ENCODE results near the gene KCNQ1.

KCNQ1 gene

DNA sequence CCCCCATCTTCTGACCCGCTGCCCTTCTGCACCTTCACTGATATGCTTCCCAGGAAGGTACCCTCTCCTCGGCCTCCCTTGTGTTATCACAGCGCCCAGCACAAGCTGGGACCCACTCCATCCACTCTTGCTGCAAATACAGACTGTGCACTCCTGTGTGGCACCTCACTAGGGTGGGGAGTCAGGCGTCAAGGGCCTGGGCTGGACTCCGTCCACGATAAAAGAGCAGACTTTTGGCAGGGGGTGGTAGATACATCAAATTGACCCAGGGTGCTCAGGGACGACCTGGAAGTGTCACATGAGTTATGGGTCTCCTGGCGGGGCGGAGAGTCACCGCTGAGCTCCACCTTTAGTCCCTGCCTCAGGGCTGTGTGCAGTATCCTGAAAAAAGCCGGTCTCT, 1.4 kb upstream of the KCNQ1 start:
- no peaks in the 10 kb centered on the region for H3K79me2 ChIP-seq (ENCODE audit: insufficient read depth, low read length)
- no peaks in the 10 kb centered on the region for H3K9me3 ChIP-seq (ENCODE audit: insufficient read depth, low read depth, low read length)
- H3K36me3 ChIP-seq (ENCODE audit: insufficient read depth, low read length): no peaks in the 10 kb centered on the region
- H3K4me3 ChIP-seq (ENCODE audit: low read length, poor library complexity, severe bottlenecking): no peak overlapping the region
- no peak overlapping the region for H3K9ac ChIP-seq (ENCODE audit: low read depth, low read length, poor library complexity, severe bottlenecking)
- H2AFZ ChIP-seq (ENCODE audit: low read length): no peak overlapping the region
- no peaks in the 10 kb centered on the region for H4K20me1 ChIP-seq (ENCODE audit: insufficient read depth, low read length, poor library complexity, severe bottlenecking)
- H3F3A ChIP-seq (ENCODE audit: low read depth): no peaks in the 10 kb centered on the region
- TF ChIP-seq EZH2phosphoT487 (IDR thresholded peaks at IDR 0.05; ENCODE audit: borderline replicate concordance): no peak
- TF ChIP-seq, protein P1, sequence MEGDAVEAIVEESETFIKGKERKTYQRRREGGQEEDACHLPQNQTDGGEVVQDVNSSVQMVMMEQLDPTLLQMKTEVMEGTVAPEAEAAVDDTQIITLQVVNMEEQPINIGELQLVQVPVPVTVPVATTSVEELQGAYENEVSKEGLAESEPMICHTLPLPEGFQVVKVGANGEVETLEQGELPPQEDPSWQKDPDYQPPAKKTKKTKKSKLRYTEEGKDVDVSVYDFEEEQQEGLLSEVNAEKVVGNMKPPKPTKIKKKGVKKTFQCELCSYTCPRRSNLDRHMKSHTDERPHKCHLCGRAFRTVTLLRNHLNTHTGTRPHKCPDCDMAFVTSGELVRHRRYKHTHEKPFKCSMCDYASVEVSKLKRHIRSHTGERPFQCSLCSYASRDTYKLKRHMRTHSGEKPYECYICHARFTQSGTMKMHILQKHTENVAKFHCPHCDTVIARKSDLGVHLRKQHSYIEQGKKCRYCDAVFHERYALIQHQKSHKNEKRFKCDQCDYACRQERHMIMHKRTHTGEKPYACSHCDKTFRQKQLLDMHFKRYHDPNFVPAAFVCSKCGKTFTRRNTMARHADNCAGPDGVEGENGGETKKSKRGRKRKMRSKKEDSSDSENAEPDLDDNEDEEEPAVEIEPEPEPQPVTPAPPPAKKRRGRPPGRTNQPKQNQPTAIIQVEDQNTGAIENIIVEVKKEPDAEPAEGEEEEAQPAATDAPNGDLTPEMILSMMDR (conservative IDR thresholded peaks at IDR 0.05; ENCODE audit: low read length): no peak
- H3K27me3 ChIP-seq (ENCODE audit: insufficient read depth, low read length, poor library complexity, severe bottlenecking): no peaks in the 10 kb centered on the region
- no peaks in the 10 kb centered on the region for H3K4me1 ChIP-seq (ENCODE audit: insufficient read depth, low read length, poor library complexity, severe bottlenecking)
- H3K4me2 ChIP-seq (ENCODE audit: low read depth, low read length, poor library complexity, severe bottlenecking): no peak overlapping the region
- no peaks in the 10 kb centered on the region for H3K9me2 ChIP-seq (replicated peaks; ENCODE audit: low read depth, low read length)

DNA sequence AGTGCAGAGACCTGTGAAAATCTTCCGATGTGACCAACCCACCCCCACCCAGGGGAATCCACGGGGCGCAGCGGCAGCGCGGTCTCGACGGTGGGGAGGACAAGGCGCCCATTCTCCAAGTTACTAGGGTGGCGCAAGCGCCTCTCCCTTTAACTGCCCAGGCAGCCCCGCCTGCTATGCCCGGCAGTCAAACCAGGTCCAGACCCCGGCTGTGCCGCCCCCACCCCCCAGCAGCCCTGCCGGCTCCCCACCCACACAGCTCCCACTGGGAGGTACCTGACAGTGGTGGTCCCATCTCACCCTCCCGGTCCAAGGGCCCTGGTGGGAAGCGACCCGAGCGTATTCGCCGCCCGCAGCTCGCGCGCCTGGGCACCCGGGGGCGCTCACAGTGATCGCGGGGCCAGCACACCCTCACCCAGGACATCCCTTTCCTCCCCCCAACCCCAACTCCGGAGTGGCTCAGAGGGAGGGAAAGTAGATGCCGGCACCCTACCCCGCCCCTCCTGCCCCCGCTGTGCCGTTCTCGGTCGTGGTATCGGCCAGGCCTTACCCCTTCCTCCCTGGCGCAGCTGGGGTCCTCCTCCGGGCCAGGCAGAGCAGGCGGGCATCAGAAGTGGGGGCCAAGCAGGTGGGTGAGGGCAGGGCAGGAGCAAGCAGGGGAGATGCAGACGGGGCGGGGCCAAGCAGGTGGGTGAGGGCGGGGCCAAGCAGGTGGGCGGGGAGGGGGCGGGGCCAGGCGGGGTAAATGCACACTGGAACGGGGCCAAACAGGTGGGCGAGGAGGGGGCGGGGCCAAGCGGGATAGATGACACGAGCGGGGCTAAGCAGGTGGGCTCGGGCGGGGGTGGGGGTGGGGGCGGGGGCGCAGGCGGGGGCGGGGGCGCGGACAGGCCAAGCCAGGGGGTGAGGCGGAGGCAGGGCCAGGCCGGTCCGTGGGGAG, 657 bp upstream of the KCNQ1 start, which contains the start of gene TRPM5:
Gene TRPM5, minus strand, starts transcription at position 634 of the 940 bp plus-strand sequence. CDS start 21,478 bp downstream, outside the sequence.
- H3K4me3 ChIP-seq (ENCODE audit: low read length, poor library complexity, severe bottlenecking): no peak within 1 kb of the TSS
- no peak within 1 kb of the TSS for H3K9ac ChIP-seq (ENCODE audit: low read depth, low read length, poor library complexity, severe bottlenecking)
- no peaks in the 10 kb centered on the region for H3K4me1 ChIP-seq (ENCODE audit: insufficient read depth, low read length, poor library complexity, severe bottlenecking)
- H3K4me2 ChIP-seq (ENCODE audit: low read depth, low read length, poor library complexity, severe bottlenecking): no peak within 1 kb of the TSS
- no peaks in the 10 kb centered on the region for H3K9me3 ChIP-seq (ENCODE audit: insufficient read depth, low read depth, low read length)
- H4K20me1 ChIP-seq (ENCODE audit: insufficient read depth, low read length, poor library complexity, severe bottlenecking): no peaks in the 10 kb centered on the region
- H3K36me3 ChIP-seq (ENCODE audit: insufficient read depth, low read length): no peaks in the 10 kb centered on the region
- H3K79me2 ChIP-seq (ENCODE audit: insufficient read depth, low read length): no peaks in the 10 kb centered on the region
- no peaks in the 10 kb centered on the region for H3K9me2 ChIP-seq (replicated peaks; ENCODE audit: low read depth, low read length)
- no peak within 1 kb of the TSS for H2AFZ ChIP-seq (ENCODE audit: low read length)
- H3K27me3 ChIP-seq (ENCODE audit: insufficient read depth, low read length, poor library complexity, severe bottlenecking): no peaks in the 10 kb centered on the region
- no peak for TF ChIP-seq EZH2phosphoT487 (IDR thresholded peaks at IDR 0.05; ENCODE audit: borderline replicate concordance)
- TF ChIP-seq, protein P1 (conservative IDR thresholded peaks at IDR 0.05; ENCODE audit: low read length): no peak
- H3F3A ChIP-seq (ENCODE audit: low read depth): no peaks in the 10 kb centered on the region

DNA sequence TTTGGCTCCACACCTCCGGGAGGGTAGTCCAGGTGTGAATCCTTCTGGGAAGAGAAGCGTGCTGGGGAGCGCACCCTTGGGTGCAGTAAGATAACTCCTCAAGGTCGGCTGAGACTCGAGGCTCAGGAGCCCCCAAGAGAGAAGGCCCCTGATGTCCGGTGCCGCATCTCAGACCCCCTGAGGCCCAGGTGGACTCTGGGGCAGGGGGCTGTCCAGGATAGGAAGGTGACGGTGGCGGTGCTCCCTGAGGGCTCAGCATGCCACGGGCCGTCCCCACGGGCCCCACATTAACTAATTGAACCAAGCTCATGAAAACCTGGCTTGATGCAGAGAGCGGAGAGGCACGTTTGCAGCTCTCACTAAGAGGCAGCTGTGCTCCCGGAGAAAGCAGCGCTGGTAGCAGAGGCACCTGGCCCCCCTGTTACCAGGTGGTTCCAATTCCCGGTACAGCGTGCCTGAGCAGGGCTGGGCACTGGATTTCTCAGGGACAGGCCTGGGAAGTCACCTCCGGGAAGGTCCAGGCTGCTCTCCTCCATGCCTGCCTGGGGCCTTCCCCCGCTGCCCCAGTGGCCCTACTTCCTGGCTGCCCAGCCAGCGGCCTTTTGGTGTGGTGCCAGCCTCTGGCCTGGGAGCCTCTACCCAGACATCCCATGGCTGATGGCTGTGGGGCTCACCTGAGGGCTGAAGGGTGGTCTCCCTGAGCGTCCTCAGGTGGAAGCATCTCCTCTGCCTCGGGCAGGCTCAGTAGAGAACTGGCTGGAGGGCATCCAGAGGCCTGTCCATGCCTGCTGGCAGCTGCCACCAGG, 1.1 kb downstream of the KCNQ1 start:
- Histone ChIP-seq H3K4me3 (ENCODE audit: low read length, poor library complexity, severe bottlenecking) (no peak overlapping the region), H3K36me3 (ENCODE audit: insufficient read depth, low read length) (no peaks in the 10 kb centered on the region), H3K9me2 (replicated peaks; ENCODE audit: low read depth, low read length) (no peaks in the 10 kb centered on the region), H2AFZ (ENCODE audit: low read length) (no peak overlapping the region), H3F3A (ENCODE audit: low read depth) (no peaks in the 10 kb centered on the region), H3K4me2 (ENCODE audit: low read depth, low read length, poor library complexity, severe bottlenecking) (no peak overlapping the region), H3K9ac (ENCODE audit: low read depth, low read length, poor library complexity, severe bottlenecking) (no peak overlapping the region), H3K79me2 (ENCODE audit: insufficient read depth, low read length) (no peaks in the 10 kb centered on the region), H3K27me3 (ENCODE audit: insufficient read depth, low read length, poor library complexity, severe bottlenecking) (no peaks in the 10 kb centered on the region), H3K9me3 (ENCODE audit: insufficient read depth, low read depth, low read length) (no peaks in the 10 kb centered on the region), H3K4me1 (ENCODE audit: insufficient read depth, low read length, poor library complexity, severe bottlenecking) (no peaks in the 10 kb centered on the region), H4K20me1 (ENCODE audit: insufficient read depth, low read length, poor library complexity, severe bottlenecking) (no peaks in the 10 kb centered on the region)
- TF ChIP-seq, protein P1 (conservative IDR thresholded peaks at IDR 0.05; ENCODE audit: low read length): no peak
- no peak for TF ChIP-seq EZH2phosphoT487 (IDR thresholded peaks at IDR 0.05; ENCODE audit: borderline replicate concordance)

All from Loucy (cell line).